Smooth muscle cell (in vitro differentiated cells): ENCODE results near the gene SMARCA1. TPM values are rescaled to one million over a fixed set of nuclear protein-coding genes. Genes with fewer than 3 reads are reported as not detected.

ENCODE experiments used
- DNase-seq: peaks from one replicate; lab custom pipeline; 2025; ENCODE audit not compliant: unreplicated experiment; lab: John Stamatoyannopoulos, UW
- H2AFZ ChIP-seq: fragments of 200-600 bp; sonication (generic); 2 replicates; pipeline ENCODE4 v1.6.0; 2016; ENCODE audit warnings: antibody characterized with exemption, low read depth, mild to moderate bottlenecking
- H3F3A ChIP-seq: fragments of 200-600 bp; sonication (generic); 2 replicates; pipeline ENCODE4 v1.6.0; 2017; ENCODE audit warnings: antibody characterized with exemption, low read depth
- H3K27ac ChIP-seq: fragments of 200-600 bp; sonication (generic); 2 replicates; pipeline ENCODE4 v1.5.1; 2016; ENCODE audit warnings: low read depth, mild to moderate bottlenecking
- H3K27me3 ChIP-seq: fragments of 200-600 bp; sonication (generic); 2 replicates; pipeline ENCODE4 v1.6.1; 2016; ENCODE audit warnings: low read depth, mild to moderate bottlenecking
- H3K36me3 ChIP-seq: fragments of 200-600 bp; sonication (generic); 2 replicates; pipeline ENCODE4 v1.5.1; 2016; ENCODE audit warnings: low read depth
- H3K4me1 ChIP-seq: fragments of 200-600 bp; sonication (generic); 2 replicates; pipeline ENCODE4 v1.5.1; 2016; ENCODE audit warnings: low read depth
- H3K4me2 ChIP-seq: fragments of 200-600 bp; sonication (generic); 2 replicates; pipeline ENCODE4 v1.6.0; 2016; ENCODE audit warnings: mild to moderate bottlenecking
- H3K4me3 ChIP-seq: fragments of 200-600 bp; sonication (generic); 2 replicates; pipeline ENCODE4 v1.5.1; 2016; ENCODE audit warnings: mild to moderate bottlenecking
- H3K79me2 ChIP-seq: fragments of 200-600 bp; sonication (generic); 2 replicates; pipeline ENCODE4 v1.6.0; 2016; ENCODE audit warnings: low read depth, mild to moderate bottlenecking
- H3K9ac ChIP-seq: fragments of 200-600 bp; sonication (generic); 2 replicates; pipeline ENCODE4 v1.6.0; 2016; ENCODE audit warnings: low read depth
- H3K9me3 ChIP-seq: fragments of 200-600 bp; sonication (generic); replicated peaks from 2 replicates; pipeline ENCODE4 v1.5.1; 2016; ENCODE audit warnings: low read depth
- H4K20me1 ChIP-seq: fragments of 200-600 bp; sonication (generic); 2 replicates; pipeline ENCODE4 v1.6.0; 2016; ENCODE audit warnings: low read depth
- WGBS: methylation state at CpG from one replicate; pipeline ENCODE4 v1.1.7; 2016; ENCODE audit warnings: low lambda C conversion rate; 5-methylcytosine and 5-hydroxymethylcytosine counted together
- polyA plus RNA-seq: library from polyadenylated mRNA; unstranded; fragments of >200 nt; fragmentation: Nextera tagmentation; extraction: Ambion mirVana; gene quantifications from 2 replicates; pipeline ENCODE4 v1.2.1, GENCODE V29; 2016
- total RNA-seq: library from RNA; depleted of rRNA; stranded (reverse); fragments of >200 nt; gene quantifications from 2 replicates; pipeline ENCODE4 v1.2.3, GENCODE V29; 2014
- TF ChIP-seq, protein P1 (sequence below): fragments of 200-600 bp; sonication (generic); IDR thresholded peaks from 2 replicates; pipeline ENCODE4 v1.5.1; 2017; ENCODE audit warnings: borderline replicate concordance, mild to moderate bottlenecking, antibody characterized with exemption; ENCODE audit not compliant: insufficient read depth, poor library complexity, severe bottlenecking

The SMARCA1 gene
- total and polyA plus RNA-seq, 2 experiments from 2014 or later = 60.9 to 91.5 TPM

DNA sequence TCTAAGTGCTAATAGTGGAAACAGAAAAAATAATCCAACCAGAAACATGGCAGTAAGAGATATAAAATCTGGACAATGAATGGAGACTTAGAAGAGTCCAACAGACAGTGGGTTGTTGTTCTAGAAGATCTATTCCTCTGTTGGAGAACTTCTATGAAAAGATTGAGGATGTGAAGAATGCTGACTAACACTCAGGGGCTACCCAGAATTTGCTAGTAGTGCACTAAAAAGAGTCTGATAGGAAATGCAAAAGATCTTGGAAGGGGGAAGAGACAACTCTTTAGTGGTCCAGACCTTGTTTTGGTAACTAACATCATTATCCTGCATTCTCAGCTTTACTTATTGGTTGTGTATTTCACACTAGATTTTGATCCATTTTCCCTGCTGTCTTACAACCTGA, 77.9 kb downstream of the SMARCA1 start:
- Histone ChIP-seq H3K4me1 (no peaks in the 10 kb centered on the region), H3K27ac (no peak overlapping the region), H3F3A (no peaks in the 10 kb centered on the region), H3K27me3 (no peaks in the 10 kb centered on the region), H3K79me2 (no peaks in the 10 kb centered on the region), H3K36me3 (peaks cover 10% of the 10 kb centered on the region), H3K9me3 (no peaks in the 10 kb centered on the region), H3K9ac (no peak overlapping the region), H3K4me3 (no peak overlapping the region), H4K20me1 (no peaks in the 10 kb centered on the region), H3K4me2 (no peak overlapping the region), H2AFZ (no peak overlapping the region)
- no peak for DNase-seq
- TF ChIP-seq, protein P1, sequence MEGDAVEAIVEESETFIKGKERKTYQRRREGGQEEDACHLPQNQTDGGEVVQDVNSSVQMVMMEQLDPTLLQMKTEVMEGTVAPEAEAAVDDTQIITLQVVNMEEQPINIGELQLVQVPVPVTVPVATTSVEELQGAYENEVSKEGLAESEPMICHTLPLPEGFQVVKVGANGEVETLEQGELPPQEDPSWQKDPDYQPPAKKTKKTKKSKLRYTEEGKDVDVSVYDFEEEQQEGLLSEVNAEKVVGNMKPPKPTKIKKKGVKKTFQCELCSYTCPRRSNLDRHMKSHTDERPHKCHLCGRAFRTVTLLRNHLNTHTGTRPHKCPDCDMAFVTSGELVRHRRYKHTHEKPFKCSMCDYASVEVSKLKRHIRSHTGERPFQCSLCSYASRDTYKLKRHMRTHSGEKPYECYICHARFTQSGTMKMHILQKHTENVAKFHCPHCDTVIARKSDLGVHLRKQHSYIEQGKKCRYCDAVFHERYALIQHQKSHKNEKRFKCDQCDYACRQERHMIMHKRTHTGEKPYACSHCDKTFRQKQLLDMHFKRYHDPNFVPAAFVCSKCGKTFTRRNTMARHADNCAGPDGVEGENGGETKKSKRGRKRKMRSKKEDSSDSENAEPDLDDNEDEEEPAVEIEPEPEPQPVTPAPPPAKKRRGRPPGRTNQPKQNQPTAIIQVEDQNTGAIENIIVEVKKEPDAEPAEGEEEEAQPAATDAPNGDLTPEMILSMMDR = no peak

DNA sequence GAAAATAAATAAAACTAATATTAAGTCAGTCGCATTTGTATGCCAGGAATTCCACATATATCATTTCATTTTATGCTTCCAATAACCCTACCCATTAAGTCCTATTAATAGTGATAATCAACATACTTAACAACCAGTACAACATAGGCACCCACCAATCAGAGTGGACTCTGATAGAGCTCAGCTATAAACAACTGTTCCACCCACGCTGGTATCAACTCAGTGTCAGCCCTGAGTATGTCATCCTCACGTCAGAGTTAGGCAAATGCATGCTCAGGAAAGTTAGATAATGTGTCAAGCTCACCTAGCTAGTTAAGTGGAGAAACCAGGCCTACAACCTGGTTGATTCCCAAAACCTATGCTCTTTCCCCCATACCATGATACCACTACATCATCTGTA, 89.3 kb downstream of the SMARCA1 start:
- H3K9me3 ChIP-seq = no peaks in the 10 kb centered on the region
- no peaks in the 10 kb centered on the region for H3F3A ChIP-seq
- no peaks in the 10 kb centered on the region for H3K27me3 ChIP-seq
- H3K4me3 ChIP-seq = no peak overlapping the region
- H3K36me3 ChIP-seq = no peaks in the 10 kb centered on the region
- no peak for DNase-seq
- no peak overlapping the region for H3K4me2 ChIP-seq
- no peak overlapping the region for H3K9ac ChIP-seq
- 68% methylated on average over 3 of the region's 3 CpGs for WGBS
- no peak overlapping the region for H2AFZ ChIP-seq
- H3K4me1 ChIP-seq = no peaks in the 10 kb centered on the region
- H3K27ac ChIP-seq = no peak overlapping the region
- H3K79me2 ChIP-seq = no peaks in the 10 kb centered on the region
- no peaks in the 10 kb centered on the region for H4K20me1 ChIP-seq
- TF ChIP-seq, protein P1 = no peak

DNA sequence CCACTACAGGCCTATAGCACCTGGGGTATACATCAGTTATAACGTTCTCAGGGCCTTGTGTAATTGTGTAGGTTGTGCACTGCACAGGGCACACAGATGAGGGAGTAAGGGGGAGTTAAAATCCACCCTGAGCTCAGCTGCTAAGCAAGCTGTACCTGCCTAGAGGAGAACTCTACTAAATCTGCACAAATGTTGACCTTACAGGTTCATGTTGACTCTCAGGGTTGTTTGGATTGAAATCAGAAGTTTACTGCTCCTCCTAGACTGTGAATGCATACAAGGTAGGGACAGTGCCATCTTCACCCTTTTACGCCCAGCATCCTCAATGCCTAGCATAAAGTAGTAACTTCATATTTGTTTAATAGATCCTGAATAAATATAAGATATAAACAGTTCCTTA, 89.8 kb downstream of the SMARCA1 start:
- TF ChIP-seq, protein P1 = no peak
- Histone ChIP-seq H3K27me3 (no peaks in the 10 kb centered on the region), H3K4me1 (no peaks in the 10 kb centered on the region), H3K9me3 (no peaks in the 10 kb centered on the region), H3K79me2 (no peaks in the 10 kb centered on the region), H3K36me3 (no peaks in the 10 kb centered on the region), H3K4me2 (no peak overlapping the region), H3K4me3 (no peak overlapping the region), H4K20me1 (no peaks in the 10 kb centered on the region), H3F3A (no peaks in the 10 kb centered on the region), H2AFZ (no peak overlapping the region), H3K27ac (no peak overlapping the region), H3K9ac (no peak overlapping the region)
- WGBS = 81% methylated on average over 2 of the region's 2 CpGs
- no peak for DNase-seq

DNA sequence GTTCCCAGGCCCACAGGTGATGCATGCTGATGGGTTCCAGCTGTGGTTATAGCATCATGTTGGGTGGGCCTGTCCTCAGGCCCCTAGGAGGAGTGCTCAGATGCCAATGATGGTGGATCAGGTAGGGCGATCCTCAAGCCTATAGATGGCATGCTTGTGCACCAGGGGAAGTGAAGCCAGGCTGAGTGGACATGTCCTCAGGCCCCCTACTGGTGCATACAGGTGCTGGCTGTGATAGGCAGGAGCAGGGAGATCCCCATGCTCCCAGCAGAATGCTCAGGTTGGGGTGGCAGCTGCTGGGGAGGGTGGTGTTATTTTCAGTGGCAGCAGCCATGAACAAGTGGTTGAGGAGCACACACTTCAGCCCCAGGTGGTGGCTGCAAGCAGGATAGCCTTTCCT, 96.0 kb downstream of the SMARCA1 start:
- no peak overlapping the region for H3K9ac ChIP-seq
- H3K4me1 ChIP-seq = no peaks in the 10 kb centered on the region
- no peak overlapping the region for H3K4me2 ChIP-seq
- H4K20me1 ChIP-seq = no peaks in the 10 kb centered on the region
- H2AFZ ChIP-seq = no peak overlapping the region
- no peaks in the 10 kb centered on the region for H3K27me3 ChIP-seq
- H3F3A ChIP-seq = no peaks in the 10 kb centered on the region
- H3K9me3 ChIP-seq = peaks cover 4% of the 10 kb centered on the region
- no peaks in the 10 kb centered on the region for H3K79me2 ChIP-seq
- WGBS = 74% methylated on average over 1 of the region's 1 CpG
- DNase-seq = no peak
- H3K36me3 ChIP-seq = no peaks in the 10 kb centered on the region
- TF ChIP-seq, protein P1 = no peak
- H3K27ac ChIP-seq = no peak overlapping the region
- no peak overlapping the region for H3K4me3 ChIP-seq
